GM12874 (cell line): ENCODE data around the gene TULP4.

ENCODE experiments used
- CTCF ChIP-seq: IDR thresholded peaks from 2 replicates; pipeline ENCODE4 v1.5.1; 2011; ENCODE audit warnings: low read depth, mild to moderate bottlenecking, control low read depth, low read length, moderate library complexity; ENCODE audit not compliant: insufficient read depth

The TULP4 gene

GRCh38 chr6:158286413-158286812 lies 25.9 kb upstream of the TULP4 start:
- no peak for TF ChIP-seq CTCF

GRCh38 chr6:158287047-158287446 lies 25.2 kb upstream of the TULP4 start:
- no peak for TF ChIP-seq CTCF

DNA sequence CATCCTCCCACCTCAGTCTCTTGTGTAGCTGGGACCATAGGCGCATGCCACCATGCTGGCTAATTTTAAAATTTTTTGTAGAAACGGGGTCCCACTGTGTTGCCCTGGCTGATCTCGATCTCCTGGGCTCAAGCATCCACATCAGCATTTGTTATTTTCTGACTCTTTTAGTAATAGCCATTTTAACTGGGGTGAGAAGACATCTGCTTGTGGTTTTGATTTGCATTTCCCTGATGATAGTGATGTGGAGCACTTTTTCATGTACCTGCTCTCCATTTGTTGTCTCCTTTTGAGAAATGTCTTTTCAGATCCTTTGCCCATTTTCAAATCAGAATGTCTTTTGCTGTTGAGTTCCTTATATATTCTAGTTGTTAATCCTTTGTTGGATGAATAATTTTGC lies 22.2 kb upstream of the TULP4 start:
- no peak for TF ChIP-seq CTCF

GRCh38 chr6:158290659-158291058 lies 21.6 kb upstream of the TULP4 start:
- TF ChIP-seq CTCF: no peak

GRCh38 chr6:158292016-158292415 lies 20.2 kb upstream of the TULP4 start:
- TF ChIP-seq CTCF: no peak

DNA sequence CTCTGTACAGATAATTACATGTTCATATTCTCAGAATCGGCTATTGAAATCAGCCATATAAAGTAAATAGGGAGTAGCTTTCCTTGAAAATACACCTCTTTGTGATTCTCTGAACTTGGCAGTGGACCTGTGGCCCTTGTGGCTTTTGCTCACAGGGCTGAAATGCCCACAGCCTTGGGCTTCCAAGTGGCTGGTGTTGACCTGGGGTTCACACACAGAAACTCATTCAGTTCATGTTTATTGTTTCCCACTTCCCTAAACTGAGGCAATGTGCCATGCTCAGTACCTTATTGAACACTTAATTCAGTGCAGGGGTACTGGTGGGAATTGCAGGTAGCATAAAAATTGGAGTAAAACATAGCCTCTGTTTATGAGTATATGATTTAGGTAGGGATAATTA lies 19.1 kb upstream of the TULP4 start:
- no peak for TF ChIP-seq CTCF

DNA sequence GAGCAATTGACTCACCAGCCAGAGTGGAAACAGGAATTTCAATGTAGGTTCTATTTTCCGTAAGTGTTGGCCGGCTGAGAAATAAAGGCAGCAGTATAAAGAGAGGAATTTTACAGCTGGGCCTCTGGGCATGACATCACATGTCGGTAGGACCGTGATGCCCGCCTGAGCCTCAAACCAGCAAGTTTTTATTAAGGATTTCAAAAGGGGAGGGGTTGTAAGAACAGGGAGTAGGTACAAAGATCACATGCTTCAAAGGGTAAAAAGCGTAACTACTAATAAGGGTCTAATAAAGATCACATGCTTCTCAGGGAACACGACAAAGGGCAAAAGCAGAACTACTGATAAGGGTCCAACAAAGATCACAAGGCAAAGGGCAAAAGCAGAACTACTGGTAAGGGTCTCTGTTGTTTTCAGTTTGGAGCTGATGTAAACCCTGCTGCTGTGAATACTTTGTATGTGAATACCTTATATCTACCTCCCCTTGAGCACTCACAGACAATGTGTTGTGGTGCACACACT lies 9.0 kb upstream of the TULP4 start:
- no peak for TF ChIP-seq CTCF

DNA sequence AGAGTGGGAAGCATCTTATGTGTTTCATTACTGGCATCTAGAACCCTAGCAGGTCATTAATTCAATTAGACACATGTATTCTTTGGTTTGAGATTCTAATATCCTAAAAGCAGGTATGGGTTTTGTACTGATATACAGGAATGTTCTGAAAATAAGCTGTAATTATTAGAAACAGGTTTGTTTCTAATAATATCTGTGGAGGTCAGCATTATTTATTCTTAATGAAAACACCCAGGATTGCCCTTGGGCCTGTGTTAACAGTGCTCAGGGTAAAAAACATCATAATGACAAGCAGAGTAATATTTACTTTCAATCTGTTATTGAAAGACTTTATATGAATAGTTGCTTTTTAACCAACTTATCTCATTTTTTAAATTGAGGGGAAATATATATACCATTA lies 8.0 kb upstream of the TULP4 start:
- TF ChIP-seq CTCF: no peak
